HG02885 (cell line): ENCODE results near the gene NUS1.
"Not testable (repeated sequence)": the region's sequence is repeated elsewhere in the genome, so short reads cannot be mapped to it uniquely, and the experiment has no call there.

ENCODE experiments used
- ATAC-seq: cut with Tn5 transposase; IDR thresholded peaks from one replicate; pipeline ENCODE4 v1.9.1; 2021; ENCODE audit warnings: mild to moderate bottlenecking; ENCODE audit not compliant: unreplicated experiment, poor library complexity

NUS1 gene

GRCh38 chr6:117674991-117675657 lies at the start of gene NUS1:
TSS of gene NUS1 (plus strand) at chr6:117675469. CDS start at chr6:117675671, 202 bp downstream.
- peak; percentile 98 for ATAC-seq

DNA sequence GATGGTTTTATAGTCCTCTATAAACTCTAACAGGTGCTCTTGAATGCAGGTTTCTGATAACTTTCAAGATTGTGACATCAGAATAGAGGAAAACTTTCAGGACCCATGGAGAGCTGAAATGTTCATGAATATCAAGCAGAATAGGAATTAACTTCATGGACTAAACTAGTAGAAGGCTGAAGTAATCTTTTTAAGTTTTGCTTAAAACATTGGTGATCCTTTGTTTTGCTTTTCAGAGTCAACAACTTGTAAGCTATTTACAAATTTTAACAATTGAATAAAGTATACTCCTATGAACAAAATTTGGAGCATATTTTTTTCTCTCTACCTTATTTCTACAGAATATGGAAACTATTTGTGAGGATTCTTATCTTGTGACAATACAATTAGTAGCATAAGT lies 47.7 kb upstream of the NUS1 start:
- no peak for ATAC-seq

DNA sequence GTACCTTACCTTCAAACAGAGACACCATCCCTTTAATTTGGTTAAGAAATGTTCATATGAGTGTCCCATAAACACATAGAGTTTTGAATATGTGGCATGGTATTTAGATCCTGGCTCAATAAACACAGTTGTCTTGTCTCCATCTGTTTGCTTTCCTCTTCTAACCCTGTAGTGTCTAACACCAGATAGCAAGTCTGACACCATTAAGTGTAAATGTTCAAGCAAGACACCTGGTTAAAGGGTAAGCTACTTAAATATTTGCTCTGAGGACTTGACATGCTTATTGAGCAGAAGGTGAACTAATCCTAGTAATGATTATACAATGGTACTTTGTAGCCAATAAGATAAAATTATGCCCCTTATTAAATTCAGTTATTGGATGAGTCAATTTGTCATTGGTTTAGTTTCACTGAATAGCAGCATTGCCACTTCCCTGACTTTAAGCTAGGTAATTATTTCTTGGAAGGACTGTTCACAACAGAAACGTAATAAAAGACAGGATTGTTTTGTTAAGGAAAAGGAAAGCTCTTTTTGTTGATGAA lies 46.1 kb upstream of the NUS1 start:
- ATAC-seq = no peak

DNA sequence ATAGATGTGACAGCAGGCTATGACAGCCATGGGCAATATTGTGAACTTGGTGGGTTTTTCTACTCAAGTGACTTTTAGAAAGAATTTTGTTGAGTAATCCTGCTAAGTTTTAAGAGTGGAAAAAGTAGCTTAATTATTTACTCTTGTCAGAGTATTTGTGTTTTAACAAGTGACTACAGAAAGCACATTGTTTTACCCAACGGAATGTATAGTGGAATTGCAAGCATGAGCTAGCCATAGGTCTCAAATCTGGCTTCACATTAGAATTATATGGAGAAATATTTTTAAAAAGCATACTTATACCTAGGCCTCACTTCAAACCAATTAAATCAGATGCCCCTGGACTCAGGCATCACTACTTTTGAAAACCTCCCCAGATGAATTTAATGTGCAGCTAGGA lies 37.5 kb upstream of the NUS1 start:
- no peak for ATAC-seq

GRCh38 chr6:117642976-117643375 lies 32.3 kb upstream of the NUS1 start:
- ATAC-seq = no peak

DNA sequence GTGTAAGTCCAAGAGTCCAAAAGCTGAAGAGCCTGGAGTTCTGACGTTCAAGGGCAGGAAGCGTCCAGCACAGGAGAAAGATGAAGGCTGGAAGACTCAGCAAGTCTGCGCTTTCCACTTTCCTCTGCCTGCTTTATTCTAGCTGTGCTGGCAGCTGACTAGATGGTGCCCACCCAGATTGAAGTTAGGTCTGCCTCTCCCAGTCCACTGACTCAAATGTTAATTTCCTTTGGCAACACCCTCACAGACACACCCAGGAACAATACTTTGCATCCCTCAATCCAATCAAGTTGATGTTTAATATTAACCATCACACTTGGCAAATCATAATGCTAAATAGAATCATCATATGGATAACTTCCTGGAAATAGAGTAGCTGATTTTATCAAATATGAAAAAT lies 23.3 kb upstream of the NUS1 start:
- not testable (repeated sequence) for ATAC-seq

GRCh38 chr6:117653949-117654348 lies 21.3 kb upstream of the NUS1 start:
- no peak for ATAC-seq

DNA sequence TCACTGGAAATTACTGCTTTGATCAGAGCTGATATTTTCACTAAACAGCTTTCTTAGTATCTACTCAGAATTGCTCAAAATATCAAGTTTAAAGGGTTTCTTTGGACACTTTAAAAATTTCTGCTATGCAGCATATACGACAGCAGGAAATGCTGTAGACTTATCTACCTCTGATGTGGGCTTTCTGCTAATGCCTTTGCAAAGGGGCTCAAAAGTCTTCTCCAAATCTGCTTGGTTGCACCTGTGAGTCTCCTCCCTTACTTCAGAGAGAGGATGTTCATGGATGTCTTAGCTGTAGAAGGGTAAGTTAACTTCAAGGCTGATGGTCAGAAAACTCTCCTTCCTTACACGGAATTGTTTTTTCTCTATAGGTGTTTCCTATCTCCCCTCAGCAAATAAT lies 19.9 kb upstream of the NUS1 start:
- no peak for ATAC-seq

- ATAC-seq = no peak
Measured at GRCh38 chr6:117666881-117667280, 8.4 kb upstream of the NUS1 start.

DNA sequence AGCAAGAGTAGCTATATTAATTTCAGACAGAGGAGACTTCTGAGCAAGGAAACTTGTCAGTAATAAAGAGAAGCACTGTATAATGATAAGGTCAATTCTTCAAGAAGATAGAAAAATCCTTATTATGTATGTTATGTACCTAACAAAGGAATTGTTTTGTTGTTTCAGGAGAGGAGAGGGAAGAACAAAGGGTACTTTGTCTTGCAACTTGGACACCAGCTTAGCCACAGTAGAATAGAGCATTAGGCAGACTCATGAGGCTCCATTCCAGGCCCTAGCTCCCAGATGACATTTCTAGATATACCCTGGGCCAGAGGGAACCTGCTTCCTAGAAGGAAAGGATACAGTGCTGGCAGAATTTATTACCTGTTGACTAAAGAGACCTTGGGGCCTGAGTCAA lies 6.5 kb upstream of the NUS1 start:
- no peak for ATAC-seq

GRCh38 chr6:117674503-117674902 lies 766 bp upstream of the NUS1 start:
- no peak for ATAC-seq

- ATAC-seq = peak; percentile 20
Measured at GRCh38 chr6:117675658-117676301, 511 bp downstream of the NUS1 start.

GRCh38 chr6:117676577-117677218 lies 1.4 kb downstream of the NUS1 start:
- ATAC-seq = no peak

DNA sequence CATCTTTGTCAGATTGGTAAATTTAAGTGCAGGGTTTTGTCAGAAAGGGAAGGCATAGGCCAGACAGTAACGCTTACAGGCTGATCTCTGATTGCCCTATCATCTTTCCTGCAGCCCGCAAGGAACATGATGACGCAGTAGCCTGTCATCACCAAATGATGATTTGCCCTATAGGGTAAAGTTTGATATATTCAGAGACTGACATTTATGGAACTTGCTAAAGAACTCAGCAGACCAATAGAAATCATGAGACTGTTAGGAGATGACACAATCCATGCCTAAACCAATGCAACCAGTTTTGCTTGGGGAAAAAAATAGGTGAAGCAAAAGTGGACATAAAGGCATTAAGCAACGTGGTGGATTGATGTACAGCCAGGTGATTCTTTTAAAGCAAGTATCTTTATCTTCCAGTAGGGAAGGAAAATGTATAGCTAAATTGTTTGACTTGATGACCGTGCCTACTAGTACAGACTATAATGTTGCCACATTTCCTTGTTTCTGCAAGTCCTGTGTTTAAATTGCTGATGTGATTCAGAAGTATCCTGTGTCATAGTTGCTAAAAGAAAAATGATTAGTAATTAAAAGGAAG lies 2.4 kb downstream of the NUS1 start:
- ATAC-seq = no peak

DNA sequence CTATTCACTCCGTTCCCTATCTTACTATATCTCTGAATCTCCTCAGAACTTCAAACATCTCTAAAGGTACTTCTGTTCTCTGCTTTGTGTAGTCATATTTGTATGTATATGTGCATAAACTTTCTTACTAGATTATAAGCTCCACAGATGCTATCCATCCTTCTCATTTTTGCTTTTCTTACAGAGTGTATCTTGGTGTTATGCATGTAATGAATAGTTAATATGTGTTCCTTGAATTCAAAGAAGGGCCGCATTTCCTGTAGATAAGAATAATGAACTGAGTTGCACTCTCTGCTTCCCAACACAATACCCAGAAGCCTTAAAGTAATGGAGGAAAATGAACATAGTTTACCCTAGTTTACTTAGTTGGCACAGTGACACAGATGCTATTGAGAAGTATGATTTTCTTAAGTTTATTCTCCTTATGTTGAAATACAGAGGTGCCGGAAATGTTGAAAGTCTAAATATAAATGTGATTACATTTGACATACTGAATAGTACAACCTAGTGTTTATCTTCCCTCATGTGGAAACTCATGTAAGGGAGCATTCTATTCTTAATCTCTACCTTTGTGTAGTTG lies 6.0 kb downstream of the NUS1 start:
- no peak for ATAC-seq

- ATAC-seq = no peak
Measured at GRCh38 chr6:117684749-117685148, 9.5 kb downstream of the NUS1 start.

DNA sequence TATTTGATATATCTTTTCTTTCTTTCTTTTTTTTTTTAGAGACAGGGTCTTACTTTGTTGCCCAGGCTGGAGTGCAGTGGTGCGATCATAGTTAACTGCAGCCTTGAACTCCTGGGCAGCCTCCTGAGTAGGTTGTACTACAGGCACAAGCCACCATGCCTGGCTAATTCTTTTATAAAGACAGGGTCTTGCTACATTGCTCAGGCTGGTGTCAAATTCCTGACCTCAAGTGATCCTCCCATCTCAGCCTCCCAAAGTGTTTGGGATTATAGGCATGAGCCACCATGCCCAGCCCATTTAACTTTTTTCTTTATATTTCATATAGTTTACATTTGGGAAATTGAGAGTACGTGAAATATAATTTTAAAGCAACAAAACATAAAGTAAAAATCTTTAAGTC lies 10.1 kb downstream of the NUS1 start:
- no peak for ATAC-seq

DNA sequence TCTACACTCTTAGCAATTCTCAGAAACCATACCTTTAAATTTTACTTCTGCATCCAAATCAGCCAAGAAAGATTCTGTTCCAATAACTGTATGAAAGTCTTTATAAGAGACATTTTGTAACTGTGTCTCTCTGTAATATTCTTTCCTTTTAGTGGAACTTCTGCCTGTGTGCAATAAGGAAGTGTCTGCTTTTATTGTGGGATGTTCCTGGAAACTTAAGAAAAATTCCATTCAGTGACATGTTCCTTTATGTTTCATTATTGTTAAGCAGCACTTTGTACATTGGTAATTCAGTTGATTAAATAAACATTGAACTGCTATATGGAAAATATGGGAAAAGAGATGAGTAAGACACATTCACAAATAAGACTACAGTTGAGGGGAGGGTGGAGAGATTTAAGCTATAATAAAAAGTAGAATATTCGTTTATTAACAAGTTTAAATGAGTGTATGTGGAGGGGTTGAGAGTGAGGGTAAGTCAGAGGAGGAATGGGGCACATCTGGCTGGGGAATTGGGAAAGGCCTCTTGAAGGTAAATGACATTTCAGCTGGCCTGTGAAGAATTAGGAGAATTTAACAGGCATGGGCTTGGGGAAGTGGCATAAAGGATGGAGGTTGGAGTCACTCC lies 11.9 kb downstream of the NUS1 start:
- ATAC-seq = no peak

DNA sequence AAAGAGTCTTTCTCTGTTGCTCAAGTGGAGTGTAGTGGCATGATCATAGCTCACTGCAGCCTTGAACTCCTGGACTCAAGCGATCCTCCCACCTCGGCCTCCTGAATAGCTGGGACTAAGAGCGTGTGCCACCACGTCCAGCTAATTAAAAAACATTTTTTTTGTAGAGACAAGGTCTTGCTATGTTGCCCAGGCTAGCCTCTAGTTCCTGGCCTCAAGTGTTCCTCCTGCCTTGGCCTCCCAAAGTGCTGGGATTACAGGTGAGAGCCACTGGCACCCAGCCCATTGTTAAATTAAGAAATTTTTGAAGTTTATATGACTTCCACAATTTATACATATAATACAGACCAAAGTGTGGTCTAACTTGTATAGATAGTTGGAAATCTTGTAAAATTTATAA lies 14.3 kb downstream of the NUS1 start:
- not testable (repeated sequence) for ATAC-seq

- ATAC-seq = no peak
Measured at GRCh38 chr6:117706504-117706903, 31.2 kb downstream of the NUS1 start.
